Body of pancreas (tissue), 4 donors: ENCODE results near the gene TENM4.

Experiments
- CTCF ChIP-seq, 7 experiments: fragments of 450-650 bp in 4 of 7; fragments of 200-600 bp in 3 of 7; sonication (generic) in 3 of 7; IDR thresholded peaks; one replicate each; pipeline ENCODE4 v1.5.1; 2016 to 2019; ENCODE audit warnings: antibody characterized with exemption in 7 of 7
- POLR2A ChIP-seq, 3 donors: fragments of 450-650 bp; IDR thresholded peaks; one replicate each; pipeline ENCODE4 v1.6.1; 2016; ENCODE audit warnings: antibody characterized with exemption in 3 of 3, mild to moderate bottlenecking in 2 of 3

GRCh38 chr11:78653294-78653909, 787.4 kb downstream of the TENM4 start:
- TF ChIP-seq CTCF (IDR thresholded peaks at IDR 0.05) (no peak), POLR2A (IDR thresholded peaks at IDR 0.05) (no peak)
